CD14-positive monocyte (primary cell): ENCODE measurements around the gene ARL4C. TPM values are rescaled to one million over a fixed set of nuclear protein-coding genes. Genes with fewer than 3 reads are reported as not detected.

Source experiments
- DNase-seq, 3 donors: peaks; one replicate each; pipeline ENCODE4 v3.0.0-alpha.2; 2011 to 2022
- H2AFZ ChIP-seq: 2 replicates; pipeline ENCODE4 v1.6.0; 2012; ENCODE audit warnings: mild to moderate bottlenecking, low read depth, low read length, inconsistent platforms; ENCODE audit not compliant: insufficient read depth, poor library complexity, severe bottlenecking
- H3K27ac ChIP-seq, 2 donors: 1 replicate in 1 of 2; 2 replicates in 1 of 2; pipeline ENCODE4 v1.5.1; 2012 to 2013; ENCODE audit warnings: low read length in 2 of 2, control low read depth in 1 of 2, inconsistent platforms in 1 of 2, low read depth in 1 of 2, mild to moderate bottlenecking in 1 of 2
- H3K27me3 ChIP-seq, 2 donors: one replicate each; pipeline versions ENCODE4 v1.6.0 to v1.6.1; 2011 to 2013; ENCODE audit warnings: low read length in 2 of 2; ENCODE audit not compliant: control insufficient read depth in 2 of 2, insufficient read depth in 2 of 2
- H3K36me3 ChIP-seq, 2 donors: replicated peaks in 1 of 2; 1 replicate in 1 of 2; 2 replicates in 1 of 2; pipeline versions ENCODE4 v1.5.1 to v1.6.1; 2012 to 2013; ENCODE audit warnings: low read length in 2 of 2, control low read depth in 1 of 2, inconsistent platforms in 1 of 2, mild to moderate bottlenecking in 1 of 2; ENCODE audit not compliant: insufficient read depth in 2 of 2, control insufficient read depth in 1 of 2
- H3K4me1 ChIP-seq, 2 donors: 1 replicate in 1 of 2; 2 replicates in 1 of 2; pipeline versions ENCODE4 v1.5.1 to v1.6.1; 2012 to 2013; ENCODE audit warnings: low read length in 2 of 2, control low read depth in 1 of 2, inconsistent platforms in 1 of 2, mild to moderate bottlenecking in 1 of 2, moderate library complexity in 1 of 2; ENCODE audit not compliant: insufficient read depth in 2 of 2, control insufficient read depth in 1 of 2
- H3K4me2 ChIP-seq: replicated peaks from 2 replicates; pipeline ENCODE3; 2012; ENCODE audit warnings: low read length, moderate library complexity, mild to moderate bottlenecking; ENCODE audit not compliant: poor library complexity, severe bottlenecking; ENCODE audit errors: extremely low read depth
- H3K4me3 ChIP-seq, 3 experiments: fragments of 200-600 bp in 1 of 3; sonication (generic) in 1 of 3; replicated peaks in 1 of 3; 1 replicate in 2 of 3; 2 replicates in 1 of 3; pipeline ENCODE4 v1.5.1; 2011 to 2013; ENCODE audit warnings: low read length in 3 of 3, mild to moderate bottlenecking in 3 of 3, control low read depth in 2 of 3, low read depth in 2 of 3, inconsistent platforms in 1 of 3, moderate library complexity in 1 of 3
- H3K79me2 ChIP-seq: 2 replicates; pipeline ENCODE4 v1.6.0; 2012; ENCODE audit warnings: mild to moderate bottlenecking, control low read depth, inconsistent platforms, low read length, moderate library complexity; ENCODE audit not compliant: insufficient read depth
- H3K9ac ChIP-seq: 2 replicates; pipeline ENCODE4 v1.6.0; 2017; ENCODE audit warnings: low read length, mild to moderate bottlenecking; ENCODE audit not compliant: insufficient read depth, poor library complexity, severe bottlenecking
- H3K9me3 ChIP-seq, 2 donors: replicated peaks in 1 of 2; 1 replicate in 1 of 2; 2 replicates in 1 of 2; pipeline versions ENCODE4 v1.5.1 to v1.6.1; 2012 to 2013; ENCODE audit warnings: low read length in 2 of 2, control low read depth in 1 of 2; ENCODE audit not compliant: control insufficient read depth in 1 of 2, insufficient read depth in 1 of 2
- H4K20me1 ChIP-seq: 2 replicates; pipeline ENCODE4 v1.6.0; 2012; ENCODE audit warnings: mild to moderate bottlenecking, low read length, control low read depth, moderate library complexity; ENCODE audit not compliant: insufficient read depth
- H3K27ac Mint-ChIP-seq, 7 donors: one replicate each; pipeline ENCODE4 v1.8.0; 2020; ENCODE audit warnings: mild to moderate bottlenecking in 7 of 7, mixed read lengths in 7 of 7, moderate library complexity in 6 of 7, inconsistent platforms in 2 of 7
- H3K27me3 Mint-ChIP-seq, 3 donors: one replicate each; pipeline ENCODE4 v1.8.0; 2021 to 2022; ENCODE audit warnings: low read depth in 3 of 3, mild to moderate bottlenecking in 3 of 3, mixed read lengths in 3 of 3, moderate library complexity in 3 of 3, inconsistent platforms in 1 of 3
- H3K36me3 Mint-ChIP-seq, 2 donors: one replicate each; pipeline ENCODE4 v1.8.0; 2020; ENCODE audit warnings: mixed read lengths in 2 of 2, inconsistent platforms in 1 of 2, mild to moderate bottlenecking in 1 of 2
- H3K4me1 Mint-ChIP-seq: one replicate; pipeline ENCODE4 v1.8.0; 2020; ENCODE audit warnings: mild to moderate bottlenecking, mixed read lengths
- H3K4me3 Mint-ChIP-seq, 2 donors: one replicate each; pipeline ENCODE4 v1.8.0; 2020; ENCODE audit warnings: mild to moderate bottlenecking in 2 of 2, mixed read lengths in 2 of 2, moderate library complexity in 1 of 2
- H3K9me3 Mint-ChIP-seq, 7 donors: one replicate each; pipeline ENCODE4 v1.8.0; 2020 to 2022; ENCODE audit warnings: mixed read lengths in 7 of 7, mild to moderate bottlenecking in 6 of 7, moderate library complexity in 6 of 7, inconsistent platforms in 2 of 7
- WGBS: methylation state at CpG from one replicate; pipeline ENCODE4 v1.1.5; 2013; ENCODE audit warnings: missing lambda C conversion rate; ENCODE audit not compliant: insufficient coverage; 5-methylcytosine and 5-hydroxymethylcytosine counted together
- intact Hi-C, 2 donors: fragments of 100-400 bp; cut with micrococcal nuclease; formaldehyde crosslinking; loops; one replicate each; pipeline versions ENCODE4 v1.15.0 to v1.15.1; 2023
- polyA plus RNA-seq, 3 donors: library from polyadenylated mRNA; depleted of rRNA in 1 of 3; unstranded in 2 of 3; stranded (reverse) in 1 of 3; fragments of 300-500 nt in 2 of 3; fragments of >200 nt in 1 of 3; fragmentation: Illumina TruSeq in 2 of 3; gene quantifications; 1 replicate in 2 of 3; 2 replicates in 1 of 3; pipeline ENCODE4 v1.2.3, GENCODE V29; 2012 to 2021
- TF ChIP-seq, protein P1 (sequence below): fragments of 200-600 bp; IDR thresholded peaks from one replicate; pipeline ENCODE4 v1.8.0; 2022; ENCODE audit warnings: antibody characterized with exemption, mild to moderate bottlenecking

The ARL4C gene
- polyA plus RNA-seq, 3 donors, result 4.0 to 90.9 (median 6.4) TPM

DNA sequence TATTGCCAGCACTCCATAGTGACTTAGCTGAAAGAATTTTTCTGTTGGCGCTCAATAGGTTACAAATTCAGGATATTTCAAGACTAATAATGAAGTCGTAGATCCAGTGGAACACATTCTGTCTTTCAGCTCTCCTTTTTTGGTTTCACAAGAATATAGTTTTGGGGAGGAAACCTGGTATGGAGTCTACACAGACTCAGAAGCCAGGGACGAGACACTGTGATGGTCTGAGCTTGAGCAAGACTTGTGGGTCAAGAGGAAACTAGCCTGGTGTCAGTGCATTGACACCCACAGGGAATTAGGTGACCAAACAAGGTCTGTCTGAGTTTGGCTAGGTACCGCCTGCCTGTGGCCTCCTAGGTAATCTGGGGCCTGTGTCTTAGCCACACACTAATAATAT is 26.9 kb downstream of the ARL4C start:
- no peak overlapping the region for H3K4me3 Mint-ChIP-seq
- no peak overlapping the region for H3K27ac Mint-ChIP-seq
- no peaks in the 10 kb centered on the region for H3K27me3 ChIP-seq
- H3K9me3 Mint-ChIP-seq, result peaks cover 7 to 17% (median 8%) of the 10 kb centered on the region in 7 donors
- H3K4me1 ChIP-seq, result no peaks in the 10 kb centered on the region
- no peak overlapping the region for H3K4me3 ChIP-seq
- H3K9ac ChIP-seq, result no peak overlapping the region
- no peaks in the 10 kb centered on the region for H3K36me3 Mint-ChIP-seq
- H3K79me2 ChIP-seq, result no peaks in the 10 kb centered on the region
- H4K20me1 ChIP-seq, result no peaks in the 10 kb centered on the region
- TF ChIP-seq, protein P1, sequence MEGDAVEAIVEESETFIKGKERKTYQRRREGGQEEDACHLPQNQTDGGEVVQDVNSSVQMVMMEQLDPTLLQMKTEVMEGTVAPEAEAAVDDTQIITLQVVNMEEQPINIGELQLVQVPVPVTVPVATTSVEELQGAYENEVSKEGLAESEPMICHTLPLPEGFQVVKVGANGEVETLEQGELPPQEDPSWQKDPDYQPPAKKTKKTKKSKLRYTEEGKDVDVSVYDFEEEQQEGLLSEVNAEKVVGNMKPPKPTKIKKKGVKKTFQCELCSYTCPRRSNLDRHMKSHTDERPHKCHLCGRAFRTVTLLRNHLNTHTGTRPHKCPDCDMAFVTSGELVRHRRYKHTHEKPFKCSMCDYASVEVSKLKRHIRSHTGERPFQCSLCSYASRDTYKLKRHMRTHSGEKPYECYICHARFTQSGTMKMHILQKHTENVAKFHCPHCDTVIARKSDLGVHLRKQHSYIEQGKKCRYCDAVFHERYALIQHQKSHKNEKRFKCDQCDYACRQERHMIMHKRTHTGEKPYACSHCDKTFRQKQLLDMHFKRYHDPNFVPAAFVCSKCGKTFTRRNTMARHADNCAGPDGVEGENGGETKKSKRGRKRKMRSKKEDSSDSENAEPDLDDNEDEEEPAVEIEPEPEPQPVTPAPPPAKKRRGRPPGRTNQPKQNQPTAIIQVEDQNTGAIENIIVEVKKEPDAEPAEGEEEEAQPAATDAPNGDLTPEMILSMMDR, result no peak
- H3K4me2 ChIP-seq, result no peak overlapping the region
- H3K9me3 ChIP-seq, result peaks cover 0 to 8% of the 10 kb centered on the region in 2 donors
- intact Hi-C loops, result no loop called here
- H3K27me3 Mint-ChIP-seq, result peaks cover 3 to 5% (median 4%) of the 10 kb centered on the region in 3 donors
- H2AFZ ChIP-seq, result no peak overlapping the region
- no peaks in the 10 kb centered on the region for H3K4me1 Mint-ChIP-seq
- no peaks in the 10 kb centered on the region for H3K36me3 ChIP-seq
- no peak overlapping the region for H3K27ac ChIP-seq
- WGBS, result 75% methylated on average over 1 of the region's 4 CpGs
- no peak for DNase-seq

DNA sequence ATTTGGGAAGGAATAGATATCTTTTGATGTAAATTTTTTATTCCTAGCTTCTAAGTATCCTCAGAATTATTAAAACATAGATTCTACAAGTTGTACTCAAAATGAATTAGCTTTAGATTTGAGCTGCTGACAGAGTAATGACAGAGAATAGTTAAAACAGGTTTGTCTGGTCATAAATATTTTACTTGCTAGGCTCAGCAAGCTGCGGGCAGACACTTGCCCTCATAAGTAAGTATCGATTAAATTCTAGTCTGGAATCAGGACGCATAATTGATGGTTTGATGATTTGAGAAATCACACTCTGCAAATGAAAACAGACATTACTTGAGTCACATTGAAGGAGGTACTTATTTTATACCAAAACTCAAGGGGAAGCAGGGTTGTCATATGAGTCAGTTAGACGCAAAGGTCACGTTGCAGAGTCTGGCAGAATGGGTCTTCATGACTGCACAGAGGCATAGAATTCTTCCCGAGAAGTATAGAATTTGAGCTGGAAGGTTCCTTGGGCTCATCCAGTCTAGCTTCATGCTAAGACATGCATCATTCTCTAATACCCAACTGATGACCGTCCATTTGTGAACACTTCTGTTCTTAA is 27.5 kb downstream of the ARL4C start:
- no peak overlapping the region for H2AFZ ChIP-seq
- Mint-ChIP-seq H3K4me3 (no peak overlapping the region), H3K27ac (no peak overlapping the region), H3K36me3 (no peaks in the 10 kb centered on the region), H3K9me3 (peaks cover 7 to 17% (median 8%) of the 10 kb centered on the region in 7 donors), H3K4me1 (no peaks in the 10 kb centered on the region), H3K27me3 (peaks cover 3 to 5% (median 3%) of the 10 kb centered on the region in 3 donors)
- 90% methylated on average over 3 of the region's 7 CpGs for WGBS
- H3K9ac ChIP-seq, result no peak overlapping the region
- intact Hi-C loops, result no loop called here
- TF ChIP-seq, protein P1, result no peak
- no peaks in the 10 kb centered on the region for H4K20me1 ChIP-seq
- no peak for DNase-seq
- H3K9me3 ChIP-seq, result peaks cover 0 to 8% of the 10 kb centered on the region in 2 donors
- no peaks in the 10 kb centered on the region for H3K79me2 ChIP-seq
- H3K36me3 ChIP-seq, result no peaks in the 10 kb centered on the region
- H3K4me2 ChIP-seq, result no peak overlapping the region
- H3K27ac ChIP-seq, result no peak overlapping the region
- no peak overlapping the region for H3K4me3 ChIP-seq
- no peaks in the 10 kb centered on the region for H3K4me1 ChIP-seq
- H3K27me3 ChIP-seq, result no peaks in the 10 kb centered on the region
